ENCODE measurements around the gene MYOZ3. TPM values are rescaled to one million over a fixed set of nuclear protein-coding genes. Genes with fewer than 3 reads are reported as not detected.

MYOZ3 gene
- total RNA-seq, 2 experiments from 2014 or later, result 0.30 to 0.32 TPM

DNA sequence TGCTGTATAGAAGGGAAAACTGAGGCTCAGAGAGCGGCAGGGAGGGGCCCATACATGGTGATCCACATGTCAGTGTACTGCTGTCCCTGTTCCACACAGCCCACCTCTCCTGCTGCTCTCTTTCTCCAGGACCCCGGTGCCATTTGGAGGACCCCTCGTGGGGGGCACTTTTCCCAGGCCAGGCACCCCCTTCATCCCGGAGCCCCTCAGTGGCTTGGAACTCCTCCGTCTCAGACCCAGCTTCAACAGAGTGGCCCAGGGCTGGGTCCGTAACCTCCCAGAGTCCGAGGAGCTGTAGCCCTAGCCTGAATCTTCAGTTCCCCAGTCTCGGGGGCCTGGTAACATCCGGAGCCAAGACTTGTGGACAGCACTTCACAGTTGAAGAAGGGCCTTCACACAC lies 15.5 kb downstream of the MYOZ3 start:
- ATAC-seq (no peak), DNase-seq (no peak)
- Mint-ChIP-seq H3K36me3 (ENCODE audit: low read depth) (peaks cover 6% of the 10 kb centered on the region), H3K9me3 (ENCODE audit: low read depth) (no peaks in the 10 kb centered on the region), H3K27me3 (no peaks in the 10 kb centered on the region), H3K4me1 (no peaks in the 10 kb centered on the region), H3K4me3 (no peak overlapping the region), H3K27ac (no peak overlapping the region)
- ChIA-PET CTCF (no interaction called here), POLR2A (no interaction called here)
- intact Hi-C loops (cut with DNase I, micrococcal nuclease), result no loop called here

GRCh38 chr5:150689120-150689519 lies 28.1 kb downstream of the MYOZ3 start:
- H3K4me1 Mint-ChIP-seq, result no peaks in the 10 kb centered on the region
- ChIA-PET POLR2A (no interaction called here), CTCF (interaction anchor here (0.9 to 1.4 kb wide), 2 partner anchors 12 to 18 kb away, joined by 5 to 8 read pairs; partner anchors contain the start of gene RBM22)
- ATAC-seq (no peak), DNase-seq (no peak)
- no peak overlapping the region for H3K4me3 Mint-ChIP-seq
- no peaks in the 10 kb centered on the region for H3K9me3 Mint-ChIP-seq (ENCODE audit: low read depth)
- H3K27ac Mint-ChIP-seq, result no peak overlapping the region
- intact Hi-C loops (cut with DNase I, micrococcal nuclease), result no loop called here
- no peaks in the 10 kb centered on the region for H3K27me3 Mint-ChIP-seq
- peaks cover 38% of the 10 kb centered on the region for H3K36me3 Mint-ChIP-seq (ENCODE audit: low read depth)

GRCh38 chr5:150690760-150691159 lies 29.7 kb downstream of the MYOZ3 start:
- intact Hi-C loops (cut with DNase I, micrococcal nuclease), result no loop called here
- peaks cover 49% of the 10 kb centered on the region for H3K36me3 Mint-ChIP-seq (ENCODE audit: low read depth)
- no peak for DNase-seq
- H3K9me3 Mint-ChIP-seq (ENCODE audit: low read depth), result no peaks in the 10 kb centered on the region
- no peak overlapping the region for H3K4me3 Mint-ChIP-seq
- CTCF ChIA-PET, result interaction anchor here (0.7 to 1.3 kb wide), 4 partner anchors 45 to 829 kb away, joined by 3 read pairs; no protein-coding TSS in a partner anchor
- no peak overlapping the region for H3K27ac Mint-ChIP-seq
- POLR2A ChIA-PET, result interaction anchor here (0.6 to 2.8 kb wide), 4 partner anchors 10 to 157 kb away, joined by 4 to 15 read pairs (median 8); partner anchors contain the start of gene RBM22
- H3K27me3 Mint-ChIP-seq, result no peaks in the 10 kb centered on the region
- H3K4me1 Mint-ChIP-seq, result no peaks in the 10 kb centered on the region
- ATAC-seq, result no peak

DNA sequence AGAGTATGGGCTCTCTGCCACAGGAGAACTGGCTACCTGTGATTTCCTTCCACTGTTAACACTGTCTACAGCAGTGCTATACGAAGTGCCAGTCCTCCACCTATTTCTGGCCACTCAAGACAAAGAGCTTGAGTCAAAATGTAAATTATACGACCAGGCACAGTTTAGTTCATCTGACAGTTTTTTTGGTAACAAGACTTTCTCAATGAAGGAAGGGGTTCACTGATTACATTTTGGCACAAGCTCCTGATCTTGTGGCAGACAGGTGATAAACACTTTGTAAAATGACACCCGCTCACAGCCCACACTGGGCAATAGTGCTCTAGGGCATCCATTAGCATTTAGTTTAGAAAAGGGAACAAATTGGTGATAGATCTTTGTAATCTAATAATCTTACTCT lies 31.2 kb downstream of the MYOZ3 start:
- ChIA-PET POLR2A (interaction anchor here (0.6 to 2.8 kb wide), 4 partner anchors 9 to 91 kb away, joined by 3 to 15 read pairs (median 4); partner anchors contain the start of gene RBM22), CTCF (interaction anchor here (0.7 kb wide), 1 partner anchor 414 kb away, joined by 5 read pairs; no protein-coding TSS in a partner anchor)
- Mint-ChIP-seq H3K9me3 (ENCODE audit: low read depth) (no peaks in the 10 kb centered on the region), H3K27ac (no peak overlapping the region), H3K36me3 (ENCODE audit: low read depth) (peaks cover 56% of the 10 kb centered on the region), H3K4me3 (no peak overlapping the region), H3K27me3 (no peaks in the 10 kb centered on the region), H3K4me1 (no peaks in the 10 kb centered on the region)
- ATAC-seq (no peak), DNase-seq (no peak)
- intact Hi-C loops (cut with DNase I, micrococcal nuclease), result no loop called here

- Mint-ChIP-seq H3K27ac (no peak overlapping the region), H3K9me3 (ENCODE audit: low read depth) (no peaks in the 10 kb centered on the region), H3K36me3 (ENCODE audit: low read depth) (peaks cover 58% of the 10 kb centered on the region), H3K4me3 (no peak overlapping the region), H3K4me1 (peaks cover 13% of the 10 kb centered on the region), H3K27me3 (no peaks in the 10 kb centered on the region)
- ChIA-PET POLR2A (no interaction called here), CTCF (interaction anchor here (0.6 to 1.7 kb wide), 2 partner anchors 9 to 85 kb away, joined by 3 read pairs; no protein-coding TSS in a partner anchor)
- DNase-seq (no peak), ATAC-seq (no peak)
- intact Hi-C loops (cut with DNase I, micrococcal nuclease), result no loop called here
Measured at GRCh38 chr5:150694612-150695011, 33.6 kb downstream of the MYOZ3 start.

GRCh38 chr5:150700246-150700593 lies 39.2 kb downstream of the MYOZ3 start:
- Mint-ChIP-seq H3K27me3 (no peaks in the 10 kb centered on the region), H3K4me3 (no peak overlapping the region), H3K27ac (no peak overlapping the region), H3K4me1 (peaks cover 15% of the 10 kb centered on the region), H3K36me3 (ENCODE audit: low read depth) (peaks cover 23% of the 10 kb centered on the region), H3K9me3 (ENCODE audit: low read depth) (no peaks in the 10 kb centered on the region)
- peak; percentile 10 for ATAC-seq
- ChIA-PET POLR2A (interaction anchor here (0.6 to 2.7 kb wide), 6 partner anchors 9 to 251 kb away, joined by 3 to 20 read pairs (median 4); partner anchors contain the start of genes IRGM and RPS14), CTCF (interaction anchor here (0.6 to 4.3 kb wide), 24 partner anchors 9 to 147 kb away, joined by 3 to 26 read pairs (median 4); partner anchors contain the start of genes DCTN4, IRGM, MYOZ3 and SMIM3)
- intact Hi-C loops (cut with DNase I, micrococcal nuclease), result loop anchor here (1.0 to 5.0 kb wide), 9 partner anchors 79 to 512 kb away; partner anchors contain the start of genes CD74 (in 1 of the 2), RPS14 (in 1 of the 2), SMIM3 (in 1 of the 2) and TNIP1 (in 1 of the 2)
- DNase-seq, result no peak

GRCh38 chr5:150700594-150701377 lies 39.7 kb downstream of the MYOZ3 start, which contains the start of gene RBM22:
Gene RBM22, minus strand, starts transcription at chr5:150701062. Its CDS starts 77 bp downstream, at chr5:150700985.
- intact Hi-C loops (cut with DNase I, micrococcal nuclease), result loop anchor here (1.0 to 5.0 kb wide), 14 partner anchors 58 to 700 kb away; partner anchors contain the start of genes RPS14 (in 2 of the 2), CD74 (in 1 of the 2), HMGXB3 (in 1 of the 2) and SMIM3 (in 1 of the 2)

DNA sequence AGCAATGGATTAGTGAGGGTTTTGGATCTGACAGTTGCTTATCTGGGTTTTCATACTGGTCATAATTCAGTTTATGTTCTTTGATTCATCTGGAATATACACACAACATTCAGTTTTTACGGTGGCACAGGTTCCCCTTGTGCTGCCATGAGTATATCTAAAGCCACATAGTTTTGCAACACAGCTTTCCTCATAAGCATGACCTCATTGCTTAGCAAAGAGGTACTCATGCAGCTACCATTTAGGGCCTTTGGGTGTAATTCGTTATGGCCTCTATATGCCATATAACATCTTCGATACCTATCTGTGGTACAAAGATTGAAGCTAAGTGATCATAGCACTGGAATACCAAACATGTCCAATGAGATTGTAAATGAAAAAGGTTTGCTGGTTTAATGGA lies 42.7 kb downstream of the MYOZ3 start:
- H3K4me1 Mint-ChIP-seq, result peaks cover 9% of the 10 kb centered on the region
- no peaks in the 10 kb centered on the region for H3K27me3 Mint-ChIP-seq
- no peak overlapping the region for H3K4me3 Mint-ChIP-seq
- ATAC-seq (no peak), DNase-seq (no peak)
- ChIA-PET POLR2A (interaction anchor here (0.6 to 1.6 kb wide), 3 partner anchors 12 to 143 kb away, joined by 3 to 6 read pairs (median 4); partner anchors contain the start of gene IRGM), CTCF (interaction anchor here (0.8 to 1.5 kb wide), 5 partner anchors 9 to 411 kb away, joined by 3 to 5 read pairs (median 3); partner anchors contain the start of gene IRGM)
- H3K27ac Mint-ChIP-seq, result no peak overlapping the region
- intact Hi-C loops (cut with DNase I, micrococcal nuclease), result loop anchor here (5.0 kb wide), 2 partner anchors 141 to 509 kb away; no protein-coding TSS in a partner anchor
- H3K36me3 Mint-ChIP-seq (ENCODE audit: low read depth), result peaks cover 6% of the 10 kb centered on the region
- no peaks in the 10 kb centered on the region for H3K9me3 Mint-ChIP-seq (ENCODE audit: low read depth)

More at GRCh38 chr5:150700594-150701377, 39.7 kb downstream of the MYOZ3 start, which contains the start of gene RBM22:
- Mint-ChIP-seq H3K27ac (no peak within 1 kb of the TSS), H3K27me3 (no peaks in the 10 kb centered on the region), H3K4me3 (no peak within 1 kb of the TSS), H3K9me3 (ENCODE audit: low read depth) (no peaks in the 10 kb centered on the region), H3K36me3 (ENCODE audit: low read depth) (peaks cover 19% of the 10 kb centered on the region), H3K4me1 (peaks cover 15% of the 10 kb centered on the region)
- ATAC-seq (peak; percentile 95), DNase-seq (peak; percentile 95)
- ChIA-PET CTCF (interaction anchor here (0.5 to 4.3 kb wide), 34 partner anchors 8 to 304 kb away, joined by 3 to 26 read pairs (median 4); partner anchors contain the start of genes DCTN4, IRGM and SMIM3), POLR2A (interaction anchor here (0.6 to 2.7 kb wide), 12 partner anchors 10 to 251 kb away, joined by 3 to 20 read pairs (median 6); partner anchors contain the start of genes IRGM and RPS14)

DNA sequence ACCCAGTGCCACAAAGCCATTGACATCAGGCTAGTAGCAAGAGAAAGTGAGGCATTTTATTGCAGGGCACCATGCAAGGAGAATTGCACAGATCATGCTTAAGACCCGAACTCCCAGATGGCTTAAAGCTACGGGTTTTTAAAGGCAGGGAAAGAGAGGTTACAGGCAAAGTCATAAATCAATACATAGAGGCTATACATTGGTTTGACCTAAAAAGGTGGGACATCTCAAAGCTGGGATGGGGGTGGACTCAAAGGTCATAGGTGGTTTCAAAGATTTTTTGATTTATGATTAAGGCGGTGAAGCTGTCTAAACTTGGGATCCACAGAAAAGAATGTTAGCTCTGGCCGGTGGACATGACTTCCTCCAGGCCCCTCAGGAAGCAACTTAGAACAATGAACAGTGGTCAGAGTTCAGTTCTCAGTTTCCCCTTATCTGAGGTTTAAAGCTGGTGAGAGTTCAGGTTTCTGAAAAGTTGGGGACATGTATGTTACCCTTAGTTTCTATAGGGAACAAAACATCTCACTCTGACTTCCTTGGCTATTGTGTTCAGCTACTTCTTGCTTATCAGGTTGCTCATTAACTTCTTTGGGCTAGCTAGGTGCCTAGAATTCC lies 45.8 kb downstream of the MYOZ3 start:
- CTCF ChIA-PET, result interaction anchor here (0.6 to 1.5 kb wide), 6 partner anchors 14 to 326 kb away, joined by 3 to 5 read pairs (median 3); partner anchors contain the start of gene IRGM
- intact Hi-C loops (cut with DNase I, micrococcal nuclease), result no loop called here

DNA sequence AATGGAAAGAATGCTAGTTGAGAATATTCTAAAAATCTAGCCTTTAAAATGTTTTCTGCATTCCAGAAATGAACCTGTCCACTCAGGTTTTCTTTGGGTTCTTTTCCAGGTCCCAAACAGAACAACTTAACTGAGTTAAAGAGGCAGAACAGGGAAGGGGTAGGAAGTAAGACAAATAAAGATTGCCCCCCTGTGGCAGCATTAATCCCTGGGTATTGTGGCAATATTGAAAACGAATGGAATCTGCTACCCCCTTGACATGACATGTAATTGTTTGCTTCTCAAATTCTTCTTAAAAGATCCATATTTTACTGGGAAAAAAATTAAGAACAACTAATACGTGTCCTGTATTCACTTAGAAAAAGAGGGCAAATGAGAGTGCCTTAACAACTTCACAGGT lies 49.1 kb downstream of the MYOZ3 start:
- Mint-ChIP-seq H3K9me3 (ENCODE audit: low read depth) (no peaks in the 10 kb centered on the region), H3K27ac (no peak overlapping the region), H3K4me1 (no peaks in the 10 kb centered on the region), H3K36me3 (ENCODE audit: low read depth) (peaks cover 20% of the 10 kb centered on the region), H3K4me3 (no peak overlapping the region), H3K27me3 (no peaks in the 10 kb centered on the region)
- ATAC-seq (no peak), DNase-seq (no peak)
- intact Hi-C loops (cut with DNase I, micrococcal nuclease), result no loop called here
- POLR2A ChIA-PET, result no interaction called here
- CTCF ChIA-PET, result interaction anchor here (1.0 to 2.6 kb wide), 3 partner anchors 10 to 13 kb away, joined by 3 to 15 read pairs (median 12); partner anchors contain the start of gene RBM22

More for the DNA sequence above, 45.8 kb downstream of the MYOZ3 start:
- no peak overlapping the region for H3K4me3 Mint-ChIP-seq
- peaks cover 15% of the 10 kb centered on the region for H3K36me3 Mint-ChIP-seq (ENCODE audit: low read depth)
- no peaks in the 10 kb centered on the region for H3K9me3 Mint-ChIP-seq (ENCODE audit: low read depth)
- POLR2A ChIA-PET, result no interaction called here
- no peaks in the 10 kb centered on the region for H3K4me1 Mint-ChIP-seq
- no peak overlapping the region for H3K27ac Mint-ChIP-seq
- DNase-seq (no peak), ATAC-seq (no peak)
- H3K27me3 Mint-ChIP-seq, result no peaks in the 10 kb centered on the region

GRCh38 chr5:150723845-150724244 lies 62.8 kb downstream of the MYOZ3 start:
- peaks cover 30% of the 10 kb centered on the region for H3K36me3 Mint-ChIP-seq (ENCODE audit: low read depth)

More at GRCh38 chr5:150723845-150724244, 62.8 kb downstream of the MYOZ3 start:
- POLR2A ChIA-PET, result no interaction called here
- no peak for ATAC-seq
- no peak overlapping the region for H3K27ac Mint-ChIP-seq
- CTCF ChIA-PET, result no interaction called here
- H3K4me3 Mint-ChIP-seq, result no peak overlapping the region
- no peak for DNase-seq
- no peaks in the 10 kb centered on the region for H3K27me3 Mint-ChIP-seq
- no peaks in the 10 kb centered on the region for H3K4me1 Mint-ChIP-seq
- no peaks in the 10 kb centered on the region for H3K9me3 Mint-ChIP-seq (ENCODE audit: low read depth)
- intact Hi-C loops (cut with DNase I, micrococcal nuclease), result no loop called here

All from activated CD4-positive, alpha-beta T cell treated with anti-CD3 and anti-CD28 coated beads for 36 hours (primary cell).